Ishikawa (cell line): ENCODE data around the gene MCM10.

Experiments used
- CEBPB ChIP-seq: IDR thresholded peaks from 2 replicates; pipeline ENCODE4 v1.6.1; 2012
- CREB1 ChIP-seq: IDR thresholded peaks from 2 replicates; pipeline ENCODE4 v1.6.1; 2012; ENCODE audit warnings: low read depth
- EP300 ChIP-seq: IDR thresholded peaks from 2 replicates; pipeline ENCODE4 v1.6.1; 2012; ENCODE audit warnings: borderline replicate concordance
- NFIC ChIP-seq: IDR thresholded peaks from 2 replicates; pipeline ENCODE4 v1.6.1; 2012
- RAD21 ChIP-seq: IDR thresholded peaks from 2 replicates; pipeline ENCODE4 v1.6.1; 2012; ENCODE audit warnings: low read depth
- TAF1 ChIP-seq: IDR thresholded peaks from 2 replicates; pipeline ENCODE4 v1.6.1; 2012; ENCODE audit warnings: low read depth, mild to moderate bottlenecking
- TCF12 ChIP-seq: IDR thresholded peaks from 2 replicates; pipeline ENCODE4 v1.6.1; 2012; ENCODE audit warnings: low read depth
- USF1 ChIP-seq: IDR thresholded peaks from 2 replicates; pipeline ENCODE4 v1.6.1; 2012
- YY1 ChIP-seq: IDR thresholded peaks from 2 replicates; pipeline ENCODE4 v1.6.1; 2012; ENCODE audit warnings: low read depth
- TF ChIP-seq, protein P1 (sequence below): IDR thresholded peaks from 2 replicates; pipeline ENCODE4 v1.6.1; 2012
- TF ChIP-seq, protein P2 (sequence below): IDR thresholded peaks from 2 replicates; pipeline ENCODE4 v1.6.1; 2012; ENCODE audit warnings: low read depth, mild to moderate bottlenecking

DNA sequence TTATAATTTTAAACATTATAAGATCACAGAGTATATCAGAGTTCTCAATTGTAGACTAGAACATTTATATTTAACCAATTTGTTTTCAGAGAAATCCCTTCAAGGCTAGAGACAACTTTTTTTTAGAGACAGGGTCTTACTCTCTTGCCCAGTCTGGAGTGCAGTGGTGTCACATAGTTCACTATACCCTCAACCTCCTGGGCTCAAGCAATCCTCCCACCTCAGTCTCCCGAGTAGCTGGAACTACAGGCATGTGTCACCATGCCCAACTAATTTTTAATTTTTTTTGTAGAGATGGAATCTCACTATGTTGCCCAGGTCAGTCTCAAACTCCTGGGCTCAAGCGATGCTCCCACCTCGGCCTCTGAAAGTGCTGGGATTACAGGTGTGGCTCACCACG lies 57.5 kb downstream of the MCM10 start:
- TF ChIP-seq NFIC = no peak
- no peak for TF ChIP-seq EP300
- no peak for TF ChIP-seq CREB1
- TF ChIP-seq, protein P1, sequence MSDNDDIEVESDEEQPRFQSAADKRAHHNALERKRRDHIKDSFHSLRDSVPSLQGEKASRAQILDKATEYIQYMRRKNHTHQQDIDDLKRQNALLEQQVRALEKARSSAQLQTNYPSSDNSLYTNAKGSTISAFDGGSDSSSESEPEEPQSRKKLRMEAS = no peak
- no peak for TF ChIP-seq RAD21
- TF ChIP-seq CEBPB = no peak
- TF ChIP-seq YY1 = no peak
- TF ChIP-seq TAF1 = no peak
- TF ChIP-seq, protein P2, sequence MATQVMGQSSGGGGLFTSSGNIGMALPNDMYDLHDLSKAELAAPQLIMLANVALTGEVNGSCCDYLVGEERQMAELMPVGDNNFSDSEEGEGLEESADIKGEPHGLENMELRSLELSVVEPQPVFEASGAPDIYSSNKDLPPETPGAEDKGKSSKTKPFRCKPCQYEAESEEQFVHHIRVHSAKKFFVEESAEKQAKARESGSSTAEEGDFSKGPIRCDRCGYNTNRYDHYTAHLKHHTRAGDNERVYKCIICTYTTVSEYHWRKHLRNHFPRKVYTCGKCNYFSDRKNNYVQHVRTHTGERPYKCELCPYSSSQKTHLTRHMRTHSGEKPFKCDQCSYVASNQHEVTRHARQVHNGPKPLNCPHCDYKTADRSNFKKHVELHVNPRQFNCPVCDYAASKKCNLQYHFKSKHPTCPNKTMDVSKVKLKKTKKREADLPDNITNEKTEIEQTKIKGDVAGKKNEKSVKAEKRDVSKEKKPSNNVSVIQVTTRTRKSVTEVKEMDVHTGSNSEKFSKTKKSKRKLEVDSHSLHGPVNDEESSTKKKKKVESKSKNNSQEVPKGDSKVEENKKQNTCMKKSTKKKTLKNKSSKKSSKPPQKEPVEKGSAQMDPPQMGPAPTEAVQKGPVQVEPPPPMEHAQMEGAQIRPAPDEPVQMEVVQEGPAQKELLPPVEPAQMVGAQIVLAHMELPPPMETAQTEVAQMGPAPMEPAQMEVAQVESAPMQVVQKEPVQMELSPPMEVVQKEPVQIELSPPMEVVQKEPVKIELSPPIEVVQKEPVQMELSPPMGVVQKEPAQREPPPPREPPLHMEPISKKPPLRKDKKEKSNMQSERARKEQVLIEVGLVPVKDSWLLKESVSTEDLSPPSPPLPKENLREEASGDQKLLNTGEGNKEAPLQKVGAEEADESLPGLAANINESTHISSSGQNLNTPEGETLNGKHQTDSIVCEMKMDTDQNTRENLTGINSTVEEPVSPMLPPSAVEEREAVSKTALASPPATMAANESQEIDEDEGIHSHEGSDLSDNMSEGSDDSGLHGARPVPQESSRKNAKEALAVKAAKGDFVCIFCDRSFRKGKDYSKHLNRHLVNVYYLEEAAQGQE = no peak
- TF ChIP-seq TCF12 = no peak
- TF ChIP-seq USF1 = no peak
